Naive B cell (primary cell): ENCODE measurements around the gene RFNG. TPM values are rescaled to one million over a fixed set of nuclear protein-coding genes. Genes with fewer than 3 reads are reported as not detected.

ENCODE experiments used
- ATAC-seq, 2 donors: fragments of 150-1000 bp; cut with Tn5 transposase; 2 replicates each; pipeline ENCODE4 v1.10.0; 2021; ENCODE audit warnings: low read depth in 2 of 2, mild to moderate bottlenecking in 2 of 2, moderate library complexity in 2 of 2
- DNase-seq: peaks from one replicate; pipeline ENCODE4 v3.0.0; 2022
- H3K27ac Mint-ChIP-seq, 6 donors: one replicate each; pipeline ENCODE4 v1.8.0; 2020 to 2022; ENCODE audit warnings: mild to moderate bottlenecking in 6 of 6, mixed read lengths in 6 of 6, moderate library complexity in 5 of 6, inconsistent platforms in 2 of 6
- H3K27me3 Mint-ChIP-seq, 3 donors: one replicate each; pipeline ENCODE4 v1.8.0; 2021 to 2022; ENCODE audit warnings: mixed read lengths in 3 of 3, mild to moderate bottlenecking in 1 of 3
- H3K36me3 Mint-ChIP-seq, 2 donors: one replicate each; pipeline ENCODE4 v1.8.0; 2020 to 2022; ENCODE audit warnings: mixed read lengths in 2 of 2, inconsistent platforms in 1 of 2, mild to moderate bottlenecking in 1 of 2
- H3K4me1 Mint-ChIP-seq, 3 donors: one replicate each; pipeline ENCODE4 v1.8.0; 2020 to 2022; ENCODE audit warnings: mixed read lengths in 3 of 3, inconsistent platforms in 1 of 3, mild to moderate bottlenecking in 1 of 3, moderate library complexity in 1 of 3
- H3K4me3 Mint-ChIP-seq, 8 donors: one replicate each; pipeline ENCODE4 v1.8.0; 2020 to 2022; ENCODE audit warnings: mild to moderate bottlenecking in 8 of 8, mixed read lengths in 8 of 8, moderate library complexity in 8 of 8, inconsistent platforms in 2 of 8
- H3K9me3 Mint-ChIP-seq, 7 donors: one replicate each; pipeline ENCODE4 v1.8.0; 2020 to 2022; ENCODE audit warnings: mixed read lengths in 7 of 7, mild to moderate bottlenecking in 5 of 7, inconsistent platforms in 2 of 7, moderate library complexity in 1 of 7
- polyA plus RNA-seq, 6 donors: library from polyadenylated mRNA; unstranded; fragments of 300-500 nt; fragmentation: Illumina TruSeq; gene quantifications; one replicate each; pipeline ENCODE4 v1.2.3, GENCODE V29; 2021; ENCODE audit warnings: low read depth in 6 of 6

RFNG gene
- polyA plus RNA-seq, 6 donors from 2014 or later = 2.6 to 7.6 (median 4.8) TPM

GRCh38 chr17:82092995-82093751 is 41.6 kb upstream of the RFNG start:
- Mint-ChIP-seq H3K27ac (no peak overlapping the region), H3K27me3 (no peaks in the 10 kb centered on the region), H3K9me3 (no peaks in the 10 kb centered on the region), H3K4me1 (no peaks in the 10 kb centered on the region), H3K4me3 (no peak overlapping the region), H3K36me3 (no peaks in the 10 kb centered on the region)
- no peak for ATAC-seq
- no peak for DNase-seq

DNA sequence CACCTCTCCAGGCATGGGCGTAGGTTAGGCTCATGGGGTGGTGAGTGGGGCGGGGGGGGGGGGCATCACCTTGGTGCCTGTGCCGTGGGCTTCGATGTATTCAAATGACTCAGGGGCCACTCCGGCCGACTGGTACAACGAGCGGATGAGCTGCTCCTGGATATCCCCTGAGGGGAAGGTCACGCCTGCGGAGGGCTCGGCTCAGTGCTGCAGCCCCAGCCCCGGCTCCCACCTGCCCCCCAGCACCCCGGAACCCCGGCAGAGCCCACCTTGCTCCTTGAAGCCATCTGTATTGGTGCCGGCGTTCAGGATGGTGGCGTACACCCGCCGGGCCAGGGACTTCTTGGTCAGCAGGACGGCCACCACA is 41.0 kb upstream of the RFNG start:
- no peaks in the 10 kb centered on the region for H3K4me1 Mint-ChIP-seq
- DNase-seq (no peak), ATAC-seq (no peak)
- no peak overlapping the region for H3K27ac Mint-ChIP-seq
- H3K4me3 Mint-ChIP-seq = no peak overlapping the region
- H3K27me3 Mint-ChIP-seq = no peaks in the 10 kb centered on the region
- no peaks in the 10 kb centered on the region for H3K9me3 Mint-ChIP-seq
- H3K36me3 Mint-ChIP-seq = no peaks in the 10 kb centered on the region

- H3K27me3 Mint-ChIP-seq = no peaks in the 10 kb centered on the region
- DNase-seq = no peak
- ATAC-seq = no peak
- H3K27ac Mint-ChIP-seq = no peak overlapping the region
- no peaks in the 10 kb centered on the region for H3K36me3 Mint-ChIP-seq
- H3K4me3 Mint-ChIP-seq = no peak overlapping the region
- no peaks in the 10 kb centered on the region for H3K9me3 Mint-ChIP-seq
- H3K4me1 Mint-ChIP-seq = no peaks in the 10 kb centered on the region
Measured at GRCh38 chr17:82092094-82092586, 40.5 kb upstream of the RFNG start.

GRCh38 chr17:82091264-82092066 is 39.9 kb upstream of the RFNG start:
- no peak for DNase-seq
- no peaks in the 10 kb centered on the region for H3K9me3 Mint-ChIP-seq
- H3K27me3 Mint-ChIP-seq = no peaks in the 10 kb centered on the region
- no peaks in the 10 kb centered on the region for H3K4me1 Mint-ChIP-seq
- H3K27ac Mint-ChIP-seq = no peak overlapping the region
- no peaks in the 10 kb centered on the region for H3K36me3 Mint-ChIP-seq
- no peak overlapping the region for H3K4me3 Mint-ChIP-seq
- no peak for ATAC-seq

- no peaks in the 10 kb centered on the region for H3K9me3 Mint-ChIP-seq
- H3K4me1 Mint-ChIP-seq = no peaks in the 10 kb centered on the region
- H3K27ac Mint-ChIP-seq = no peak overlapping the region
- no peak overlapping the region for H3K4me3 Mint-ChIP-seq
- H3K27me3 Mint-ChIP-seq = no peaks in the 10 kb centered on the region
- ATAC-seq (no peak), DNase-seq (no peak)
- no peaks in the 10 kb centered on the region for H3K36me3 Mint-ChIP-seq
Measured at GRCh38 chr17:82090549-82091263, 39.1 kb upstream of the RFNG start.

GRCh38 chr17:82089723-82090548 is 38.3 kb upstream of the RFNG start:
- Mint-ChIP-seq H3K27me3 (no peaks in the 10 kb centered on the region), H3K4me3 (no peak overlapping the region), H3K27ac (no peak overlapping the region), H3K36me3 (no peaks in the 10 kb centered on the region), H3K4me1 (no peaks in the 10 kb centered on the region), H3K9me3 (no peaks in the 10 kb centered on the region)
- ATAC-seq (no peak), DNase-seq (no peak)

- no peak overlapping the region for H3K27ac Mint-ChIP-seq
- H3K36me3 Mint-ChIP-seq = no peaks in the 10 kb centered on the region
- H3K27me3 Mint-ChIP-seq = no peaks in the 10 kb centered on the region
- ATAC-seq (no peak), DNase-seq (no peak)
- no peaks in the 10 kb centered on the region for H3K9me3 Mint-ChIP-seq
- H3K4me3 Mint-ChIP-seq = no peak overlapping the region
- no peaks in the 10 kb centered on the region for H3K4me1 Mint-ChIP-seq
Measured at GRCh38 chr17:82088838-82089722, 37.5 kb upstream of the RFNG start.

DNA sequence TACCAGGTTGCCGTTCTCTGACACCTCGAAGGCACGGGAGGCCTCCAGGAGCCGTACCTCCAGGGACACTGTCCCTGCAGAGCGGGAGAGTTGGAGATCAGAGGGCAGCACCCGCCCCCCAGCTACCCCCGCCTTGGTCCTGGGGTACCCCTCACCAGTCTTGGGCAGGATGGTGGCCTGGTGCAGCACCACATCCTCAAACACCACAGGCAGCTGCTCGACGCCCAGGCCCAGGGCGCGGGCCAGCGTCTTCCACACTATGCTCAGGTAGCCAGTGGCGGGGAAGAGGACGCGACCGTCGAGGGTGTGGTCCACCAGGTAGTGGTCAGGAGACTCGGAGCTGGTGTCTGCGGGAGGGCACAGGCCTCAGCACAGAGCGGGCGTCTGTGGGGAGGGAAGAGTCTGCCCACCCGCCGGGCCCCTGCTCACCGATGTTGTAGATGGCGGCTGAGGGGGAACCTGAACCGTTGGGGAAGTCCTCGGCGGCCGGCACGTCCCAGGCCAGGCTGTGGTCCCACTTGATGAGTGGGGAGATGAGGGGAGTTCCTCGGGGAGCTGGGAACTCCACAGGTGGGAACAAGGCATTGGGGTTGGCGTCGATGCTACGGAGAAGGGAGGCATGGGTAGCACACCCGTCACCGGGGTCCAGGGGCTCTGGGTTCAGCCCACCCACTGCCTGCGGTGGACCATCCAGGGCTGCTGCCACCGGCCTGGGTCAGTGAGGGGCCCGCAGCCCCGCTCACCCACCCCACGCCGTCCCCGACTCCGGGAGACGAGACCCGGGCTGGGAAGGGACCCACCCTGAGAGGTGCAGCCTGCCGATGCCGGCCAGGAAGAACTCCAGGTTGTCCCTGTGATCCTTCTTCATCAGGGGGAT is 36.6 kb upstream of the RFNG start:
- Mint-ChIP-seq H3K27ac (no peak overlapping the region), H3K4me3 (no peak overlapping the region), H3K9me3 (no peaks in the 10 kb centered on the region), H3K36me3 (no peaks in the 10 kb centered on the region), H3K27me3 (no peaks in the 10 kb centered on the region), H3K4me1 (no peaks in the 10 kb centered on the region)
- DNase-seq = no peak
- ATAC-seq = no peak

DNA sequence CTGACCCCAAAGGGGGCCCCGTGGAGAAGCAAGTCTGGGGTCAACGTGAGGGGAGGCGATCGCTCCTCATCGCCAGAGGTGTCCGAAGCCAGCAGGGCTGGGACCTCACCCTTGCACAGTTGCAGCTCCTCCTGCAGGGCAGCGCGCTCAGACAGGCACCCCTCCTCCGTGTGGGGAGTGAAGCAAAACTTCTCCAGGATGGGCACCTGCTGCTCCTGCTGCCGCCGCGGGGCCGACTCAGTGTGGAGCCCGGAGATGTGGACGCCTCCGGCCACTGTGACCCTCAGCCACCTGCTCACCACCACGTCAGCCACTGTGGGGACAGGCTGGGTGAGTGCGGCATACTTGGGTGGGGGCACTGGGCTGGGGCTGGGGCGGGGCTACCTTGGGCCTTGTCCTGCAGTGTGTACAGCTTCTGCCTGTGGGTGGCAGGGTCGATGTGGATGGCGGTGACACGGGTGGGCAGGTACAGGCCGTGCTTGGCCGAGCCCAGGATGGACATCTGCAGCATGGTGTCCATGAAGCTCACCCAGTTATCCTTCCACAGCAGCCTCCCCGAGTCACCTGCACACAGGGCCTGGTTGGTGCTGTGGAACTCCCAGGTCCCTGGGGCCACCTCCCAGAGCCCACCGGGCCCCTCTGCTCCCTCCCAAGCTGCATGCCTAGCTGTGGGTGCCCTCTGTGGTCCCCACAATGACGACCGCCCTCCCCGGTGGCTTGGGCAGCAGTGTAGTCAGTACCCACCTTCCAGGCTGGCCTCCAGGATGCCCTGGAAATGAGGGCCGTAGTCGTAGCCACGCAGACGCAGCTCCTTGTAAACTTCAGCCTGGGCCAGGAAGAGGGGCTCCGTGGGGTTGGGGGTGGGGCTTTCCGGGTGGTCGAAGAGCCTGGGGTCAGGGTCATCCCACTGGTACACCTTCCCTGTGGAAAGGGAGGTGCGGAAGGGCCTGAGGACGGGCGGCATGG is 35.6 kb upstream of the RFNG start:
- H3K27me3 Mint-ChIP-seq = no peaks in the 10 kb centered on the region
- DNase-seq = no peak
- H3K4me1 Mint-ChIP-seq = no peaks in the 10 kb centered on the region
- no peak for ATAC-seq
- no peak overlapping the region for H3K27ac Mint-ChIP-seq
- no peaks in the 10 kb centered on the region for H3K9me3 Mint-ChIP-seq
- no peak overlapping the region for H3K4me3 Mint-ChIP-seq
- no peaks in the 10 kb centered on the region for H3K36me3 Mint-ChIP-seq

DNA sequence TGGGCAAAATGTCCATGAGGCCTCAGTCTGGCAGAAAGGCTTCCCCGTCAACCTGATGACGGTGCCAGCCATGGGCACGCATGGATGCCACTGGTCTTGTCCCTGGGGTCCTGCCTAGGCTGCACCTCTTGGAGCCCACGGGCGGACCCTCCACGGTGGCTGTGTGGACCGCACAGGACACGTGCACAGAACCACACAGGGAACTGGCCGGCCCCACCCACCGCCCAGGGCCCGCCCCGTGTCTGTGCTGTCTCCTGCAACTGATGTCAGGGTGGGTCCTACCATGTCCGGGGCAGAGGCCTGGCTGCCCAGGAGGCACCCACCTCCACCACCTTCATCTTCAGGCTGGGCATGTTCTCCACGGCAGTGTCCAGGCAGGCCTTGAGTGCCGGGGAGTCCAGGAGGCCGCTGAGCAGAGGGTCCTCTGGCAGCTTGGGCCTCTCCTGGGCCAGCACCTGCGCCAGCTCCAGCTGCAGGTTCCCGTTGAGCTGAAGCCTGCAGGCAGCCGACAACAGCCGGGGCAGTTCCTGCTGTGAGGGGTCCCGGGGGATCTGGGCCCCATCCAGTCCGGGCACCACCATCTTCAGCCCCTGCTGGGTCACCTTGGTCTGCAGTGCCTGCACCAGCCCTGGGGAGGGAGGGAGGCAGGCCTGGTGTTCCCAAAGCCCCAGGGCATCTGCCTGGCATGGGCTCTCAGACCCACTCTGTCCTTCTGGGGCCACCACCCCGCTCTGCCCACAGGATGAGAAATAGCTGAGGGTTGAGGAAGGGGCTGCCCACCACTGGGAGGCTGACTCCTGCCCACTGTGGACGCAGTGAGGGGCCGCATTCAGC is 34.5 kb upstream of the RFNG start:
- no peak for ATAC-seq
- no peak overlapping the region for H3K27ac Mint-ChIP-seq
- no peaks in the 10 kb centered on the region for H3K9me3 Mint-ChIP-seq
- H3K4me3 Mint-ChIP-seq = no peak overlapping the region
- DNase-seq = no peak
- no peaks in the 10 kb centered on the region for H3K27me3 Mint-ChIP-seq
- H3K36me3 Mint-ChIP-seq = no peaks in the 10 kb centered on the region
- no peaks in the 10 kb centered on the region for H3K4me1 Mint-ChIP-seq
